ENCODE measurements around the gene CLPTM1L.

The CLPTM1L gene

DNA sequence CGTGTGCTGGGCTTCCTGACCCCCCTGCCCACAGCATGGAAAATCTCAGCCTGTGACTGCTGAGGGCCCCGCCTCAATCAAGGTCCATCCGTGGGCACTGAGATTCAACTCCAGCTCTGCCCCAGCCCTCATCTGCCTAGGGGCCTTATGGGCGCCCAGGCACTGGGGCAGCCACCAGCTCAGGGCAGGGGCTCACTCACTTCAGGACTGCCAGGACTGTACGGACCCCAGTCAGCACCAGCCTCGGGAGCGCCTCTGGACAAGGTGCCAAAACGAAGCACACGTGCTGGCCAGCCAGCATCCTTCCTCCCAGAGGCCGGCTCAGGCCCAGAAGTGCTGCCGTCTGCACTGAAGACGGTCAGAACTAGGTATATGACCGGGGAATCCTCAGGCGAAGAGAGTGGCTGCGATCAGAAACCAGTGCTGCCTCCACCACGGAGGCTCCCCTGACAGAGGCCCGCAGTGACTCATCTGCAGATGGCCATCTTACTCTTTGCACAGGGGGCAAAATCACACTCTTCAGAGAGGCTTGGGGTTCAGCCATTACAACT, 19.6 kb downstream of the CLPTM1L start:
- DNase-seq = no peak

DNA sequence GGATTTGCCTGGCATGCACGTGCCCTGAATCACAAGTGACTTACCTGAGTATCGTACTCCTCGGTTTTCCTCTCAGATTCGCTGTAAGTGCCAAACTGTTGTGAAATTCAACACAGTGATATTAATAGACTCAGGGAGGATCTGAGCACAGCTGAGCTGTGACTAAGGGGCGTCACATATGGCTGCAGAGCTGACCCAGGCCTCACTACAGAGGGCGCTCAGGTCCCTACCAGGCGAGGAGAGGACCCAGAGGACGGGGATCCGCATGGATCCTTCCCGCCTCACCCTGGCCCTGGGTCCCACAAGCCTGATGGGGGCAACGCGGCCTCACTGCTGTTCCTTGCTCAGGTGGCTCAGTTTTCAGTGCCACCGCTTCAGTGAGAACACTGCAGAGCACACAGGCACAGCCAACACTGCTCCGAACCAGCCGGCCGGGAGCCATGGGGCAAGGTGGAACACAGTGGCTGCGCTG, 20.1 kb downstream of the CLPTM1L start:
- DNase-seq = no peak

DNA sequence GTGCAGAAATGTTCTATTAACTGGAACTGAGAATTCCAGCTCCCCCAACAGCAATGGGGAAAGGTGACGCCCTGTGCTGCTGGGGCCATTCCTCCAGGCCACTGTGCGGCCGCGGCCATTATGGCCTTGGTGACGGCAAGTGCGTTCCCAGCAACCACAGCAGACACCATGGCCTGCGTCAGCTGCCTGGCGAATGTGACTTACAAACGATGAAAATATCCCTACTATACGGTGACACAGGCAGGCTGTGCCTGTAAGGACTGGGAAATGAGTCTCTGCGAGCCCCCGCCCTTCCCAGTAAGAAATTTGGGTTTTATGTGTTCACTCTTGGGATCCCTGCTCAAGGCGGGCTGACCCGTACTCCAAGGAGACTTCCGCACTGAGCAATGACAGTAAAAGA, 20.6 kb downstream of the CLPTM1L start:
- DNase-seq = no peak

DNA sequence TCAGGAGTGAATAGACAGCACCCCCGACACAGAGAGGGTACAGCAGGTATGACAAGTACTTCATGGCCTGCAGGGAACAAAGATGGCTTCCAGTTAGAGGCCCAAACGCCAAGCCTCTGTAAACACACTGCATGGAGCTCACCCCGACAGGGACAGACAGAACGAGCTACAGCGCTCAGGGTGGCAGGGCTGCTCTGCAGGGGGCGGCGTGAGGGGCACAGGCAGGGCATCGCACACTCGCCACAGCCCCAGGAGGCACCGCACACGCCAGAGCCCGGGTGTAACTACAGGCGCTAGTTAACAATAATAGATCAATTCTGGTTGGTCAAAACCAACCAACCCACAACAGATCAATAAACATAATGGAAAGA, 21.1 kb downstream of the CLPTM1L start:
- DNase-seq = no peak

DNA sequence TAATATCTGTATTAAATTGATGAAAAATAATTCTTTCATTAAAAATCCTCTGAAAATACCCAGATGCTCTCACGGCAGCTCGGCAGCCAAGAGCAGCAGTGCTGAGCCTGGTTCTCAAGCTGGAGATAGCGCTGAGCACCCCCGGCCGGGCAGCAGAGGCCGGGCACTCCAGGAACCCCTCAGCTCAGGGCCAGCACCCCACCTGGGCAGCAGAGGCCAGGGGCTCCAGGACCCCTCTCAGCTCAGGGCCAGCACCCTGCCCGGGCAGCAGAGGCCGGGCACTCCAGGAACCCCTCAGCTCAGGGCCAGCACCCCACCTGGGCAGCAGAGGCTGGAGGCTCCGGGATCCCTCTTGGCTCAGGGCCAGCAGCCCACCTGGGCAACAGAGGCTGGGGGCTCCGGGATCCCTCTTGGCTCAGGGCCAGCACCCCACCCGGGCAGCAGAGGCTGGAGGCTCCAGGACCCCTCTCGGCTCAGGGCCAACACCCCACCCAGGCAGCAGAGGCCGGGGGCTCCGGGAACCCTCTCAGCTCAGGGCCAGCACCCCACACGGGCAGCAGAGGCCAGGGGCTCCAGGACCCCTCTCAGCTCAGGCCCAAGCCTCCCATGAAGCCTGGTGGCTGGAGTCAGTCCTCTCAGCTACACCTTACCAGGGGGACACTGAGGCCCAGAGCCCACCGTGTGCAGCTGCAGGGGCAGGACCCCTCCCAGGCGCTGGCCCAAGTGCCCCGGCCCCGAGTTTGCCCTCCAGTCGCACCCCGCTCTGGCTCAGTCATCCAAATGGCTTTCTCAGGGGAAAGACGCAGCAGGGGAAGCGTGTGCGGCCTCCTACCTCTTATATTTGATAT, 21.7 kb downstream of the CLPTM1L start:
- no peak for DNase-seq

DNA sequence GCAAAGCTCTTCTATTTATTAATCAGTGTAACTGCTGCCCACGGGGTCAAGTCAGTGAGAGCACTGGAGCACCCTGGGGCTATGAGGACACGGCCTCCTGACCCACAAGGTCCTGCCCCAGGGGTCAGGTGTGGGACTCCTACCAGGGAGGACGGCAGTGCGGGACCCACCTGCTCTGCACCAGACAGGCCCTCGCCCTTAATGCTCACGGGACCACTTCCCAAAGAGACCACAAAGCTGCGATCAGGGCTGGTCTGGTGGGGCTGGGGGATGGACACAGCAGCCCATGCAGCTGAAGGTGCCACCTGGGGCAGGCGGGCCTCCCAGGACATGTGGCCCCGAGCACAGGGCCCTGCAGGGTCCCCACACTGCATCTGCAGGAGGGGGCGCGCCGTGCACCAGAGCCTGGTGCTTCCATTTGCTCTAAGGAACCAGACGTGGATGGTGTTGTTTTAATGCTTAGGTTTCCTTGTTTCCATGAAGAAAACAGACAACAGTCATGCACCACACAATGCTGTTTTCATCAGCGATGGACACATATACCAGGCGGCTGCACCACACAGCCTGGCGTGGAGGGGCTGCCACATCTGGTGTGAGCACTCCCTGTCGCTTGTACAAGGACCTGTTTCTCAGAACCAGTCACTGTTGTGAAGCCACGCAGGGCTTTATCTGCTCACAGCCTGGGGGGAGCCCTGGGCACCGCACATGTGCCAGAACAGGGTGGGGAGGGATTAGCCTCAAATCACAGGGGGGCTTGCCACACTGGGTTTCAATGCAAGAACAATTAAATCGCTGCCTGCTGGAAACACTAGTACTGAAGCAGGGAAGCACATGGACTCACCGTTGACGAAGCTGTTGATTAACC, 22.6 kb downstream of the CLPTM1L start:
- DNase-seq = no peak

DNA sequence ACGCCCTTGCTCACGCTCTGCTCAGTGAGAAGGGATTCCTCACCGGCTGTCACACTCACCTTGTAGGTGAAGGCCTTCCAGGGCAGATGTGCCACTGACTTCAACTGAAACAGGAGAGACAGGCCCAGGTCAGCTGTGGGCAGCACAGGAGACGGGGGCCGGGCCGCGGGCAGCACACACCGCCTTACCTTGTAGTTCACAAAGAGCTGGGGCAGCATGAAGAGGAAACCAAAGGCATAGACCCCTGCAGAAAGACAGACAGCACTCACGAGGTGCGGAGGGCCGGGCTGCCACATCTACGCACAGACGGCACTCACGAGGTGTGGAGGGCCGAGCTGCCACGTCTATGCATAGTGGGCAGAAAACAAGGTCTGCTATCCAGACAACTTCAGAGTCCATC, 23.3 kb downstream of the CLPTM1L start:
- DNase-seq = no peak

DNA sequence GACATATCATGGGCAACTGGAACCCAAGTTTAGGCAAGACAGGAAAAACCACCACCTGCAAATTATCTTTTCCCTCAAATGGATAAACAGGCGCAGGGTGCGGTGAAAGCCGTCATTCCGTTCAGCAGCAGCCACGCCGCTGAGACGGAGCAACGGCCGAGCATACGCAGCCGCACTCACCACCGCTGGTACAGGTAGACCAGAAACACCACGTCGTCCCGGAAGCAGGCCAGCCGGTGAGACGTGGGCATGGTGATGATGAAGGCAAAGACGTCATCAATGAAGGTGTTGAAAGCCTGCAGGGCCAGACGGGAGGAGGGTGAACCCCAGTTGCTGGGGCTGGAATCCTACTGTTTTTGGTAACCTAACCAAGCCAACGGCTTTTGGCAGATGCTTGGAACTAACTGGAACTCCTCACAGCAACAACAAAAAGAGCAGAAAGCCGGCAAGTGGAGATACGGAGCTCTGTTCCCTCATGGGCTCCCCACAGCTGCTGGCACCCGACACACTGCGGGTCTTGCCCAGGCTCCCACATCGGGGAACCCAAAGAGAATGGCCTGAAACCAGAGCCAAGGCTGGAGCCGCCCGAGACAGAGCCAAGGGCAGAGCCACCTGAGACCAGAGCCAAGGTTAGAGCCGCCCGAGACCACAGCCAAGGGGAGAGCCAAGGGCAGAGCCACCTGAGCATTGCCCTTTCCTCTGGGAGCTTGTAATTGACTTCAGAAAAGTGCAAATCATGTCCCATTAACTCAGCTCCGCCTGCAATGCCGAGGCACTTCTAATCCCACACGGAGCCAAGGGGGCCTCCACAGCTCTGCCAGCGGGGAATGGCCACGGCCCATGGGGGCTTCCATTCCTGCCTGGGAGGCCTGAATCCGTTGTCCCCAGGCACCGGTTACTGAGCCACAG, 24.2 kb downstream of the CLPTM1L start:
- no peak for DNase-seq

DNA sequence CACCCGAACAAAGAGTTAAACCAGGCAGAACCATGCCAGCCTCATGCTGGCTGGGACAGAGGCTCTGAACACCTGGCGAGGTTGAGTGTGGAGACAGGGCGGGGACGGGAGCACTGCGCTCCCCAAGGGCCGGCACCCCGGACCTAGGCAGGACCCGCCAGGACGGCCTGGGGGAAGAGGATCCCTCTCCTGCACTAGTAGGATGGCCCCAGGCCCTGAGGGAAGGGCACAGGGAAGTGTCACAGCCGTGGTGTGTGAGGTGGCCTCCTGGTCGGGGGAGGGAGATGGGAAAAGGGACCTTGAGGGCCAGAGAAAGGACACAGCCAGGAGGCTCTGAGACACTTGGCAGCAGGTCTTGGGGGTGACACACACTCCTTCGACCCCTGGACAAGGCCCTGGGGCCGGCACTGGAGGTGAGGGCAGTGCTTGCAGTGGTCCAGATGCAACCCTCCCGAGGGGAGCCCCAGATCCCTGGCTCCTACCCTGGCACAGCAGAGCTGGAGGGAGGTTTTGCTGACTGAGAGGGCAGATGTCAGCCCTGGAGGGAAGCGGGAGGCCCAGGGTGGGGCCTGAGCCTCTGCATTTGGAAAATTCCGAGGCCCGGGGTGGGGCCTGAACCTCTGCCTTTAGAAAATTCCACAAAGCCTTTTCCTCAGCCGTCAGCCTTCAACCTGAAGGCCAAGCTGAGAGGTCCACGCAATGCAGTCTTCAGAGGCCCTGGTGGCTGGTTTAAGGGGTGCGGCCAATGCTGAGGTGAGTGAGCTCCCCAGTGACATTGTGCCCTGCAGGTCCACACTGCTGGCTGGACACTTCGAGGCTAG, 25.3 kb downstream of the CLPTM1L start:
- DNase-seq = no peak

DNA sequence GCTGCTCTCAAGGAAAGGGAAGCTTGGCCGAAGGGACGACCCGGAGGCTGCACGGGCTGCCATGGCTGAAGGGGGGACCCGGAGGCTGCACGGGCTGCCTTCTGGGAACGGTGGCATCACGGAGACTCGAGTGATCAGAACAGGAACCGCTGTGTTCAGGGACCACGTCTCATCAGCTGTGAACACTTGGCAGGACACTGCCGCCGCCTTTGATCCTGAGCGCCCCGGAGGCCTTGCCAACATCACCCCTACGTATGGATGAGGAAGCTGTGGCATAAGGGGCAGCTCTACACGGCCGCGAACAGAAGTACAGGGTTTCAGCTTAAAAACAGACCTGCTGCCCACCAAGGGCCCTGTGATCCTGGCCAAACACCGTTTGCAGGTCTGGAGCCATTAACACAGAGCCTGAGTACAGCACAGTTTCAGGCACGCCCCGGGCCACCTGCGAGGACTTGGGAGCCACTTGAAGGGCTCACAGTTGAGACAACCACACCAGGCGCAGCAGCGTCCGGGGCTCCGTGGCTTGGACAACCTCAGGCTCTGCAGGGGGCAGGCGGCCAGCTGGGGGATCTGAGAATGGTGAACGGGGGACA, 26.1 kb downstream of the CLPTM1L start:
- no peak for DNase-seq

DNA sequence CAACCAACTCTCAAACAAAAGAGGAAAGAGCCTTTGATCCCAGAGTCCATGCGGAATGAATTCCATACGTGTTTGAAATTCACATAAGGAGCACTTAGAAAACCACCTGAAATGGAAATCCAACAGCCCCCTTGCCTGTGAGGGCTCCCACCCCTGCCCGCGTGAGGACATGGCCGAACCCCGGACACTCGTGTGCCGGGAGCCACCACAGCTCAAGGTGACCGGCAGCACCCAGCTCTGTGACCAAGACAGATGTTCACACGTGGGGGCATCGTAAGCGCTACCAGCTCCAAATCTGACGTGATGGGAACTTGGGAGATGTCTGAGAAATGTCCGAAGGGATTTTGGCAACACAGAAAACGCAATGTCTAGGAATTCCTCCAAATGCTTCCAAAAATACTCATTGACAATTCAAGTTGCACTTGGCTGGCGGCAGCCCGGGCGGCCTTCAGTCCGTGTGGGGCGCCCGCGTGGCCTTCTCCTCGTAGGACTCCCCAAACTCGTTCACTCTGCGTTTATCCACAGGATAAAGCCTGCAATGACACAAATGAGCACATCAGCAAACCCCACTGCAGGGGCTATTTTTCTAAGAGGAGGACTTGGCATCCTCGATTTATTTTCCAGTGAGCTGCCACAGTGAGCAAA, 26.9 kb downstream of the CLPTM1L start:
- DNase-seq = no peak

DNA sequence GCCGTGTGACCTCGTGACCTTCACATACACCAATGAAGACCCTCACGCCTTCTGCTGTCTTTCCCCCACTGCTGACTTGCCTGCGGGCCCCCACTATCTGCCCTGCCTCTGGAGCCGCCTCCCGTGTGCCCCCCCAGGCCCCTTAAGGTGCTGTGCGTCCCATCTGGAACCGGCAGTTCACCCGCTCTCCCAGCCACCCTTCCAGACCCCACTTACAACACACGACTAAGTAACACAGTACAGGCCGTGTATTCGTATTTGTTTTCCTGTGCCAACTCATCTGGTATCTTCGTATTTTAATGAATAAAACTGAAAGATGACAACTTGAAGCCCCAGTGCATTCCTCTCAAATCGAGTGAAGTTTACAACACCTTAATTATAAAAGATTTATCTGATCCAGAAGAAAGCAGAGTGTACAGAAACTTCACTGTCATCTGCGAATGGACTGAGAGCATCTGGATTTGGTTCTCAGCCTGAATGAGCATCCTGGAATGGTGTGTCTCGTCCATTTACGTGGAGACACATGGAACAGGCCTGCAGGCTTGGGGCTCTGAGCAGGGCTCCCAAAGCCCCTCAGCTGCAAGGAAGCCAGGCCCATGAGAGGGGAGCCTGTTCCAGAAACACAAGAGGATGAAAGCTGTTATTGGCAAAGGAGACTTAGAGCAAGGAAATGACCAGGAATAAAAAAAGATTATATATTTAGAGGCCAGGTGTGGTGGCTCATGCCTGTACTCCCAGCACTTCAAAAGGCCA, 28.1 kb downstream of the CLPTM1L start:
- DNase-seq = no peak

DNA sequence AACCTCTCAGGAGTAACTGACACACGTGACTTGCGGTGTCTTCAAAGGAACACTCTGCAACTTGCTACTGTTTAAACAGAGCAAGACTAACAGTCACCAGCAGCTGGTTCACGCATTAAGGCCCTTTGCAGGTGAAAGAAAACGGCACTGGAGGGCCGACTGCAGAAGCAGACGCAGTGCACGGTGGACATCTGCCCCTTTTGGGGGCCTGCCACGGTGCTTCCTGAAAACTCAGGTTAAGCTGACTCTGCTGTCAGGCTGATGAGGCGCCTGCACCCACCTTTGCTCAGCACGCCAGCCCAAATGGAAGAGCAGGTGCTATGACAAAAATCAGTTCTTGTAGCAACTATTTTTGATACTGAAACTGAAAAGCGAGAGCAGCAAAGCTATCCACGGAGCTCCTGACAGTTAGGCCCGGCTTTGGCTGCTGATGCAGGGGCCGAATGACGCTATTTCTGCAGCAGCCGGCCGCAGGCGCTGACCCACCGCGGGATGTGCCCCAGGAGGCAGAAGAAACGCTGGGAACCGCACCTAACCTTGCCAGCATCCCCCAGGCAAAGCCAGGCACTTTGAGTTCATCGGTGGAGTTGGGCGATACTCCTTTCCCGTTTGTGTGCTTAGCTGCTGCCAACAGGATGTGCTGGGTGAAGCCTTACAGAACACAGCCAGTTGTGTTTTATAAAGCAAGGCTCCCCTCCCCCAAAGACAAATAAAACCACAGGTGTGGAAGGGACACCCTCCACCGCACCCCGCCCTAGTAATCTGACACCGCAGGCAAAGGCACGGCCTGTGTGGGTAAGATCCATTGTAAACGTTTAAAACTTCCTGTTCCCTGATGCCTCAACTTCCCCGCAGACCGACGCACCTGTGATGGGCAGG, 29.0 kb downstream of the CLPTM1L start:
- peak; percentile 3 for DNase-seq

DNA sequence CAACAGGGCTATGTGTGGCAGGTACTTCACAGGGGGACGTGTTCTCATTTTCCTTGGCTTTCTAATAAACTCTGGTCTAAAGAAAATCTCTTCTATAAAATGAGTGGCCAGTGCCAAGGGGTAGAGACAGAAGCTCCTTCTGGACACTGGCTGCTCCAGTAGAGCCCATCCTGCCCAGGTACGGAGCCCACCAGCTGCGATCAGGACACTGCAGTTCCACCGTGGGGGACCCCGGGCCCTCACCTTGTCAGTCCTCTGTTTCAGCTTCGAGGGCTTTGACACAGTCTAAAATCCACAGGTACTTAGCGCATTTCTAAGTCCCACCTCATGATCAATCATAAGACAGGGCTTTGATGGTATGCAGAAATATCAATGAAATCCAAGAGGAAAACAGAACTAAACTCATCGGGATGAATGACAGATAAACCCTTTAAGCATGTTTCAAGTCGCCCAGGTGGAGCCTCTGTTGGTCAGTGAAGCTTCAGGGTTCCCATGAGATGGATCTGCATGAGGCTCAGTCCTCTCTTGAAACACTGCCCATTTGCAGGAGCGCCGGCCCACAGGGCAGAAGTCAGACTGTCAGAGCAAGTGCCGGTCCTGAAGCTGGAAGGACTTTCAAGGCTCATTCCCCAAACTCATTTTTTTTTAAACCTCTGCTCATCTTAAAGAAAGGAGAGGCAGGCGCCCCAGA, 29.7 kb downstream of the CLPTM1L start:
- no peak for DNase-seq

DNA sequence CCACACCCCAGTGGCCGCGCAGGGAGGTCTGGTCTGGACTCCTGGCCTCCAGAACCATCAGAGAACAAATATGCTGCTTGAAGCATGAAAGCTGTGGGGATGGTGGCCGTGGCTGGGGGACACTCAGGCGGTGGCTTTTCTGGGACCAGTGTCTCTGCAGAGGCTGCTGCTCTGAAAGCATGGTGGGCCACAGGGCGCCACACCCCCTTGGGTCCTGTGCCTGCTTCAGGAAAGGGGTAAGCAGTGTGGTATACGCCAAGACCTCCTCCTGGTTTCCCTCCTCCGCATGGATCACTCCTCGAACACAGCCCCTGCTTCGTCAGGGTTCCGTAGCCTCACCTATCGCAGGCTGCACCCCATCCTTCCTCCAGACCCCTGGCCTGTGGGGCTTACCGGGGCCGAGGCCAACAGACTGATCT, 30.3 kb downstream of the CLPTM1L start:
- no peak for DNase-seq

DNA sequence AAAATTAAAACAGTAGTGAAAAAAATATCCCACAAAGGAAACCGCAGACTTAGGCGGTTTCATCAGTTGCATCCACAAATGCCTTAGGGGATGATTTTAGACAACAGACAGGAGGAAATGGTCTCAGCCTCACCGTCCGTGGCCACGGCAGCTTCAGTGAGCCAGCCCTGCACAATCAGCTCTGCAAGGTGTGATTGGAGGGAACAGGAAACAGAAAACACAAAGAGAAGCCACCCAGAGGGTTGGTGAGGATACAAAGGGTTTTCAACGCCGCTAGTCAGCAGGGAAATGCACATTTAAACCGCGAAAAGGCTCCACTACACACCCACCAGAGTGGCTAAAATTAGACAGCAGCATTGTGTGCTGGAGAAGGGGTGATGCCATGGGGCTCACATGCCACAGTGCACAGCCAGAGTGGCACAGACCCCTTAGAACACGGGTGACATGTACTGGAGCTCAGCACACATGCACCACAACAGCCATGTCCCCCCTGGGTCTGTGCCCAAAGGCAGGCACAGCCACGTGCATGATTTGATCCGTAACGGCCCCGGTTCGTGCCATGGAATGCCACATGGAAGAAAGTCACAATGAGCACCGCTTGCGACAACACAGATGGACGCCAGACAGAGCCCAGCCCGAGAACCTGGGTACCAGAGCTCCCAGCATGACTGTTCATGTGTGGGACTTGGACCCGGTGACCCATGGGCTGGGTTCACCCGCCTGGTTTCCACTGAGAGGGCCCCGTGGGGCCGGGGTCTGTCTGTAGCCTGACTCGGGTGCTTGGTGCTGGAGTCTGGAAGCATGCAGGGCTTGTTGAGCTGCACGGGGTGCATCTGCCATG, 31.7 kb downstream of the CLPTM1L start:
- no peak for DNase-seq

DNA sequence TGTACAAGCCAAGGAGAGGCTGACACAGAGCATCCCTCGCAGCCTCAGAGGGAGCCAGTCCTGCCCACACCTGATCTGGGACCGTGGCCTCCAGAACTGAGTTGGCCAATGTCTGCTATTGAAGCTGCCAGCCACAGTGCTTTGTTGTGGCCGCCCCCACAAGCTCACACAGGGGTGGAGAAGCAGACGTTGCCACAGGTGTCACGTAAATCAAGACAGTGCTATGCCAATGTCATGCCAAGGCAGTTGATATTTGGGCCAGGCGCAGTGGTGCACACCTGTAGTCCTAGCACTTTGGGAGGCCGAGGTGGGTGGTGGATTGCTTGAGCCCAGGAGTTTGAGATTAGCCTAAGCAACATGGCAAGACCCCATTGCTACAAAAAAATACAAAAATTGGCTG, 32.7 kb downstream of the CLPTM1L start:
- DNase-seq = no peak
